ENCODE data around the gene CDC34.
A peak's percentile ranks its signal among the peaks of the same experiment; 100 is the strongest.

CDC34 gene

DNA sequence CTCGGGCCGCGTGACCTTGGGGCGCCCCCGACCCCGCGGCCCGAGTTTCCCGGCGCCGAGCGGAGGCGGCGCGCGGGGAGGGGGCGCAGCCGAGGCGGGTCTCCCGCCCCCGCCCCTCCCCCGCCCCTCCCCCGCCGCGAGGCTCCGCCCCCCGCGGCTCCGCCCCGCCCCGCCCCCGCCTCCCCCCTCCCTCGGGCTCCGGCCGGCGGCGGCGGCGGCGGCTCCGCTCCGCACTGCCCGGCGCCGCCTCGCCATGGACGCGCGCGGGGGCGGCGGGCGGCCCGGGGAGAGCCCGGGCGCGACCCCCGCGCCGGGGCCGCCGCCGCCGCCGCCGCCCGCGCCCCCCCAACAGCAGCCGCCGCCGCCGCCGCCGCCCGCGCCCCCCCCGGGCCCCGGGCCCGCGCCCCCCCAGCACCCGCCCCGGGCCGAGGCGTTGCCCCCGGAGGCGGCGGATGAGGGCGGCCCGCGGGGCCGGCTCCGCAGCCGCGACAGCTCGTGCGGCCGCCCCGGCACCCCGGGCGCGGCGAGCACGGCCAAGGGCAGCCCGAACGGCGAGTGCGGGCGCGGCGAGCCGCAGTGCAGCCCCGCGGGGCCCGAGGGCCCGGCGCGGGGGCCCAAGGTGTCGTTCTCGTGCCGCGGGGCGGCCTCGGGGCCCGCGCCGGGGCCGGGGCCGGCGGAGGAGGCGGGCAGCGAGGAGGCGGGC, 58.3 kb downstream of the CDC34 start, which contains the start of gene HCN2:
Gene HCN2 (plus strand): TSS at position 189 of the 703 bp plus-strand sequence. CDS start 65 bp downstream, at position 254.
- DNase-seq = no peak

GRCh38 chr19:590396-590745, 58.8 kb downstream of the CDC34 start:
- DNase-seq = no peak

DNA sequence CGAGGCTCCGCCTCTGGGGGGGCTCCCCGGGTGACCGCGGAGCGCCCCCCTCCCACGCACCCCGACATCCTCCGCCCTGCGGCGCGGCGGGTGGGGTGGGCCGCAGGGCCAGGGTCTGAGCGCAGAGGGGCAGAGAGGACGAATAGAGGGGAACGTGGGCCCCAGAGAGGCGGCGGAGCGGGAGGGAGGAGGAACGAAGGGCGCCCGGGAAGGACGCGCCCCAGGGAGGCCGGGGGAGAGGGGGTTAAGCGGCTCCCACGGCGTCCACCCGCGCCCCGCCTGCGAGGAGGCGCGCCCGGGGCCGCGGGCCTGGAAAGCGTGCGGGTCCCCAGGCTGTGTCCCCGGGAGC, 59.2 kb downstream of the CDC34 start:
- DNase-seq = no peak

- peak; percentile 39 for DNase-seq
Measured at GRCh38 chr19:591099-591958, 59.8 kb downstream of the CDC34 start.
